ENCODE results near the gene GAS7. TPM values are rescaled to one million over a fixed set of nuclear protein-coding genes. Genes with fewer than 3 reads are reported as not detected.

GAS7 gene
- total and polyA plus RNA-seq, 2 donors (not counting 1 experiment from before 2014, with no cell fraction given), result 3.4 to 13.6 TPM

- Mint-ChIP-seq H3K9me3 (ENCODE audit: insufficient read depth) (no peaks in the 10 kb centered on the region), H3K27ac (no peak overlapping the region), H3K27me3 (no peaks in the 10 kb centered on the region), H3K4me1 (peaks cover 41% of the 10 kb centered on the region), H3K4me3 (no peak overlapping the region)
- Histone ChIP-seq H3K9me3 (ENCODE audit: control extremely low read depth in 1 of 3, control insufficient read depth in 2 of 3, insufficient read depth in 1 of 3, low read length in 2 of 3) (peaks cover 0 to 2% (median 0%) of the 10 kb centered on the region in 3 donors), H3K4me2 (replicated peaks; ENCODE audit: low read depth, low read length, poor library complexity, severe bottlenecking) (no peak overlapping the region), H3K9ac (ENCODE audit: low read length) (no peak overlapping the region), H3K4me1 (ENCODE audit: control insufficient read depth in 2 of 2, insufficient read depth in 2 of 2, low read length in 2 of 2) (peaks cover 27 to 43% of the 10 kb centered on the region in 2 donors), H3K36me3 (replicated peaks in 1 of 2; ENCODE audit: control extremely low read depth in 1 of 2, control insufficient read depth in 1 of 2, extremely low read depth in 1 of 2, insufficient read depth in 2 of 2, low read length in 1 of 2) (no peaks in the 10 kb centered on the region), H3K79me2 (ENCODE audit: control insufficient read depth, insufficient read depth, low read length) (no peaks in the 10 kb centered on the region), H3K27me3 (replicated peaks in 1 of 4; ENCODE audit: control extremely low read depth in 1 of 4, control insufficient read depth in 3 of 4, insufficient read depth in 4 of 4, low read length in 3 of 4) (no peaks in the 10 kb centered on the region), H3K4me3 (ENCODE audit: control extremely low read depth in 1 of 5, extremely low read depth in 1 of 5, insufficient read depth in 1 of 5, low read depth in 2 of 5, low read length in 4 of 5) (no peak overlapping the region), H4K20me1 (ENCODE audit: control insufficient read depth, insufficient read depth, low read length, poor library complexity, severe bottlenecking) (no peaks in the 10 kb centered on the region), H3K27ac (ENCODE audit: low read length in 2 of 2) (no peak overlapping the region), H2AFZ (ENCODE audit: insufficient read depth, low read depth, low read length, poor library complexity, severe bottlenecking) (no peak overlapping the region)
- ChIA-PET POLR2A (no interaction called here), CTCF (interaction anchor here (1.0 to 1.6 kb wide), 2 partner anchors 52 to 187 kb away, joined by 3 to 6 read pairs; no protein-coding TSS in a partner anchor)
- ATAC-seq (ENCODE audit: low read depth) (no peak), DNase-seq (no peak)
- whole genome bisulfite sequencing (ENCODE audit: insufficient coverage), result 100% methylated on average over 1 of the region's 3 CpGs
- intact Hi-C loops (cut with micrococcal nuclease), result loop anchor here (2.0 kb wide), 2 partner anchors 23 to 25 kb away; partner anchors contain the start of gene GAS7
- TF ChIP-seq, protein P1, sequence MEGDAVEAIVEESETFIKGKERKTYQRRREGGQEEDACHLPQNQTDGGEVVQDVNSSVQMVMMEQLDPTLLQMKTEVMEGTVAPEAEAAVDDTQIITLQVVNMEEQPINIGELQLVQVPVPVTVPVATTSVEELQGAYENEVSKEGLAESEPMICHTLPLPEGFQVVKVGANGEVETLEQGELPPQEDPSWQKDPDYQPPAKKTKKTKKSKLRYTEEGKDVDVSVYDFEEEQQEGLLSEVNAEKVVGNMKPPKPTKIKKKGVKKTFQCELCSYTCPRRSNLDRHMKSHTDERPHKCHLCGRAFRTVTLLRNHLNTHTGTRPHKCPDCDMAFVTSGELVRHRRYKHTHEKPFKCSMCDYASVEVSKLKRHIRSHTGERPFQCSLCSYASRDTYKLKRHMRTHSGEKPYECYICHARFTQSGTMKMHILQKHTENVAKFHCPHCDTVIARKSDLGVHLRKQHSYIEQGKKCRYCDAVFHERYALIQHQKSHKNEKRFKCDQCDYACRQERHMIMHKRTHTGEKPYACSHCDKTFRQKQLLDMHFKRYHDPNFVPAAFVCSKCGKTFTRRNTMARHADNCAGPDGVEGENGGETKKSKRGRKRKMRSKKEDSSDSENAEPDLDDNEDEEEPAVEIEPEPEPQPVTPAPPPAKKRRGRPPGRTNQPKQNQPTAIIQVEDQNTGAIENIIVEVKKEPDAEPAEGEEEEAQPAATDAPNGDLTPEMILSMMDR (IDR thresholded peaks at IDR 0.05), result no peak
- TF ChIP-seq EZH2 (IDR thresholded peaks at IDR 0.05; ENCODE audit: borderline replicate concordance, insufficient read depth, low read depth, low read length, poor library complexity, severe bottlenecking), result no peak
Measured at GRCh38 chr17:10173913-10174312, 24.5 kb downstream of the GAS7 start.

- peaks cover 24 to 34% of the 10 kb centered on the region in 2 donors for H3K4me1 ChIP-seq (ENCODE audit: control insufficient read depth in 2 of 2, insufficient read depth in 2 of 2, low read length in 2 of 2)
- ChIA-PET CTCF (interaction anchor here (1.6 kb wide), 1 partner anchor 54 kb away, joined by 7 read pairs; no protein-coding TSS in a partner anchor), POLR2A (interaction anchor here (0.8 kb wide), 1 partner anchor 51 kb away, joined by 3 read pairs; no protein-coding TSS in a partner anchor)
- Mint-ChIP-seq H3K4me3 (peak overlapping the region; percentile 71), H3K27ac (peak overlapping the region; percentile 69), H3K4me1 (peaks cover 39% of the 10 kb centered on the region), H3K9me3 (ENCODE audit: insufficient read depth) (no peaks in the 10 kb centered on the region), H3K27me3 (no peaks in the 10 kb centered on the region)
- no peak for ATAC-seq (ENCODE audit: low read depth)
- peak overlapping the region; percentile 70 for H3K4me2 ChIP-seq (replicated peaks; ENCODE audit: low read depth, low read length, poor library complexity, severe bottlenecking)
- no peaks in the 10 kb centered on the region for H3K36me3 ChIP-seq (replicated peaks in 1 of 2; ENCODE audit: control extremely low read depth in 1 of 2, control insufficient read depth in 1 of 2, extremely low read depth in 1 of 2, insufficient read depth in 2 of 2, low read length in 1 of 2)
- H3K9ac ChIP-seq (ENCODE audit: low read length), result peak overlapping the region; percentile 42
- DNase-seq, result no peak
- WGBS (ENCODE audit: insufficient coverage), result 96% methylated on average over 4 of the region's 6 CpGs
- TF ChIP-seq, protein P1 (IDR thresholded peaks at IDR 0.05), result no peak
- no peak for TF ChIP-seq EZH2 (IDR thresholded peaks at IDR 0.05; ENCODE audit: borderline replicate concordance, insufficient read depth, low read depth, low read length, poor library complexity, severe bottlenecking)
- no peaks in the 10 kb centered on the region for H3K79me2 ChIP-seq (ENCODE audit: control insufficient read depth, insufficient read depth, low read length)
- H3K27ac ChIP-seq (ENCODE audit: low read length in 2 of 2), result peak overlapping the region in 1 of 2 donors; percentile 25
- peak overlapping the region in 1 of 5 experiments; percentile 44 for H3K4me3 ChIP-seq (ENCODE audit: control extremely low read depth in 1 of 5, extremely low read depth in 1 of 5, insufficient read depth in 1 of 5, low read depth in 2 of 5, low read length in 4 of 5)
- H4K20me1 ChIP-seq (ENCODE audit: control insufficient read depth, insufficient read depth, low read length, poor library complexity, severe bottlenecking), result no peaks in the 10 kb centered on the region
- no peaks in the 10 kb centered on the region for H3K27me3 ChIP-seq (replicated peaks in 1 of 4; ENCODE audit: control extremely low read depth in 1 of 4, control insufficient read depth in 3 of 4, insufficient read depth in 4 of 4, low read length in 3 of 4)
- intact Hi-C loops (cut with micrococcal nuclease), result loop anchor here (2.0 kb wide), 2 partner anchors 22 to 26 kb away; partner anchors contain the start of gene GAS7
- peaks cover 0 to 2% (median 0%) of the 10 kb centered on the region in 3 donors for H3K9me3 ChIP-seq (ENCODE audit: control extremely low read depth in 1 of 3, control insufficient read depth in 2 of 3, insufficient read depth in 1 of 3, low read length in 2 of 3)
- no peak overlapping the region for H2AFZ ChIP-seq (ENCODE audit: insufficient read depth, low read depth, low read length, poor library complexity, severe bottlenecking)
Measured at GRCh38 chr17:10172778-10173177, 25.6 kb downstream of the GAS7 start.

Data from B cell (primary cell).